Ascending aorta (tissue), 2 donors: ENCODE results near the gene ZNF227. TPM values are rescaled to one million over a fixed set of nuclear protein-coding genes. Genes with fewer than 3 reads are reported as not detected.

ENCODE experiments used
- DNase-seq, 2 donors: peaks; one replicate each; pipeline ENCODE4 v3.0.0-alpha.2; 2019; ENCODE audit warnings: low spot score in 2 of 2
- H3K27ac ChIP-seq, 2 donors: fragments of 200-600 bp; sonication (generic); one replicate each; pipeline ENCODE4 v1.5.1; 2016 to 2017; ENCODE audit warnings: mild to moderate bottlenecking in 1 of 2
- H3K27me3 ChIP-seq: fragments of 200-600 bp; sonication (generic); one replicate; pipeline ENCODE4 v1.5.1; 2017
- H3K36me3 ChIP-seq, 2 donors: fragments of 200-600 bp; sonication (generic); one replicate each; pipeline ENCODE4 v1.5.1; 2016
- H3K4me1 ChIP-seq, 2 donors: fragments of 200-600 bp; sonication (generic); one replicate each; pipeline ENCODE4 v1.5.1; 2016 to 2017; ENCODE audit warnings: mild to moderate bottlenecking in 1 of 2
- H3K4me3 ChIP-seq, 2 donors: fragments of 200-600 bp; sonication (generic); one replicate each; pipeline ENCODE4 v1.5.1; 2016 to 2017; ENCODE audit warnings: mild to moderate bottlenecking in 1 of 2
- H3K9me3 ChIP-seq, 2 donors: fragments of 200-600 bp; sonication (generic); one replicate each; pipeline ENCODE4 v1.5.1; 2016
- CTCF ChIP-seq, 3 experiments: fragments of 200-600 bp in 2 of 3; fragments of 450-650 bp in 1 of 3; sonication (generic) in 2 of 3; IDR thresholded peaks; one replicate each; pipeline ENCODE4 v1.5.1; 2016 to 2019; ENCODE audit warnings: antibody characterized with exemption in 3 of 3, mild to moderate bottlenecking in 1 of 3, moderate library complexity in 1 of 3
- intact Hi-C: fragments of 100-400 bp; cut with DNase I; formaldehyde crosslinking; loops from one replicate; pipeline ENCODE4 v1.15.1; 2023
- total RNA-seq: library from RNA; depleted of rRNA; stranded (reverse); fragments of >200 nt; gene quantifications from one replicate; pipeline ENCODE4 v1.1.0, GENCODE V29; 2016

Gene ZNF227
- total RNA-seq, 1 donor from 2014 or later = 7.1 TPM

GRCh38 chr19:44176590-44176989, 35.7 kb upstream of the ZNF227 start:
- Histone ChIP-seq H3K9me3 (peaks cover 92 to 100% of the 10 kb centered on the region in 2 donors), H3K4me3 (no peak overlapping the region)

GRCh38 chr19:44180968-44181367, 31.4 kb upstream of the ZNF227 start:
- no peak overlapping the region for H3K27ac ChIP-seq
- TF ChIP-seq CTCF (IDR thresholded peaks at IDR 0.05) = no peak
- peaks cover 8 to 15% of the 10 kb centered on the region in 2 donors for H3K36me3 ChIP-seq
- intact Hi-C loops = no loop called here
- no peaks in the 10 kb centered on the region for H3K27me3 ChIP-seq
- H3K9me3 ChIP-seq = peaks cover 83 to 100% of the 10 kb centered on the region in 2 donors
- H3K4me1 ChIP-seq = no peaks in the 10 kb centered on the region
- DNase-seq = no peak
- H3K4me3 ChIP-seq = no peak overlapping the region

More at GRCh38 chr19:44176590-44176989, 35.7 kb upstream of the ZNF227 start:
- no peak overlapping the region for H3K27ac ChIP-seq
- no peak for TF ChIP-seq CTCF (IDR thresholded peaks at IDR 0.05)
- peaks cover 52 to 58% of the 10 kb centered on the region in 2 donors for H3K36me3 ChIP-seq
- no peaks in the 10 kb centered on the region for H3K4me1 ChIP-seq
- intact Hi-C loops = no loop called here
- H3K27me3 ChIP-seq = no peaks in the 10 kb centered on the region
- DNase-seq = no peak

DNA sequence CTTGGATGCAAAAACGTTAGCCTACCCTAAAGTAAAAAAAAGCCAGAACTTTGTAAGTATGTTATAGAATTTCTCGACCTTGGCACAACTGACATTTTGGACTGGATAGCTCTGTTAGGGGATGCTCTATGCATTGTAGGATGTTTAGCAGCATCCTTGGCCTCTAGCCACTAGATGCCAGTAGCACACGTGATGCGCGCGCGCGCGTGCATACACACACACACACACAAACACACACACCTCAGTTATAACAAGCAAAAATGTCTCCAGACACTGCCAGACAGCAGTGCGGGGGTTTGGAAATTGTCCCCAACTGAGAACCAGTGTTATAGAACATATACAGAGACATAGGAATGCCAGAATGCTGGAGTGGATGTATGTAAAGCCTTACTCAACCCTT, 30.2 kb upstream of the ZNF227 start:
- intact Hi-C loops = no loop called here

DNA sequence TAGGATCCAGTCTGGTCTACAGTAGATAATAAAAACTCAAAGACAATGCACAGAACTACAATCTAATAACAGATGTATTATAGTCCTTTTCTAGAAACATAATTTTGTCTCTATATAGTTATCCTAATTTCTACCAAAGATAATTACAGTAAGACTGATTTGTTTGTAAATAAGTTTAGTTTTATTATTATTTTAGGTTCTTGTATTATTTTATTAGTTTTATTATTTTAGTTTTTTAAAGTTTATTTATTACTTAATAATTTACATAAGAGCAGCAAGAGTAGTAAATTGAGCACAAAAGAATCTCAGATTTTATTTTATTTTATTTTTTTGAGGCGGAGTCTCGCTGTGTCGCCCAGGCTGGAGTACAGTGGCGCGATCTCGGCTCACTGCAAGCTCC, 22.3 kb upstream of the ZNF227 start:
- Histone ChIP-seq H3K4me3 (no peak overlapping the region), H3K36me3 (no peaks in the 10 kb centered on the region), H3K4me1 (no peaks in the 10 kb centered on the region), H3K27me3 (no peaks in the 10 kb centered on the region), H3K27ac (no peak overlapping the region), H3K9me3 (peaks cover 30 to 94% of the 10 kb centered on the region in 2 donors)
- no peak for TF ChIP-seq CTCF (IDR thresholded peaks at IDR 0.05)
- intact Hi-C loops = no loop called here
- no peak for DNase-seq

More for the DNA sequence above, 30.2 kb upstream of the ZNF227 start:
- Histone ChIP-seq H3K36me3 (peaks cover 0 to 3% of the 10 kb centered on the region in 2 donors), H3K27ac (no peak overlapping the region), H3K9me3 (peaks cover 82 to 99% of the 10 kb centered on the region in 2 donors), H3K4me1 (no peaks in the 10 kb centered on the region), H3K27me3 (no peaks in the 10 kb centered on the region), H3K4me3 (no peak overlapping the region)
- no peak for TF ChIP-seq CTCF (IDR thresholded peaks at IDR 0.05)
- DNase-seq = no peak

- DNase-seq = no peak
- H3K36me3 ChIP-seq = no peaks in the 10 kb centered on the region
- H3K27me3 ChIP-seq = no peaks in the 10 kb centered on the region
- H3K9me3 ChIP-seq = peaks cover 18 to 88% of the 10 kb centered on the region in 2 donors
- no peak for TF ChIP-seq CTCF (IDR thresholded peaks at IDR 0.05)
- H3K27ac ChIP-seq = no peak overlapping the region
- no peak overlapping the region for H3K4me3 ChIP-seq
- no peaks in the 10 kb centered on the region for H3K4me1 ChIP-seq
- intact Hi-C loops = no loop called here
These were observed 20.2 kb upstream of the ZNF227 start for GRCh38 chr19:44192127-44192526.

DNA sequence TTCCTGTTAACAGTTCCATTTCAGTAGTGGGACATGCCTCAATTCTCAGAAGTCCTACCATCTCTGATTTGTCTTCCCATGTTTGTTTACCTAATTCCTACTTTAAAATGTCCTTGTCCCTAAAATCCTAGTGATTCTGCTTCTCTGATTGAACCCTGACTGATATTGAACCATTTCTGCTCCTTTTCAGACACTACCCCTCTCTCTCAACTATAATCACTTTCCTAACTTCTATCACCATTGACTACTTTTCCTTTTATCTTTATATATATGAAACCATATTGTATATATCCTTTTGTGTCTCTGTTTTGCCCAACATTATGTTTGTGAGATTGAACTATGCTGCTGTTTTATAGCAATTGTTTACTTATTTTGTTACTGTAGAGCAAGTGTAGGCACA, 15.6 kb upstream of the ZNF227 start:
- DNase-seq = no peak
- intact Hi-C loops = no loop called here
- H3K36me3 ChIP-seq = no peaks in the 10 kb centered on the region
- H3K4me3 ChIP-seq = no peak overlapping the region
- H3K27me3 ChIP-seq = no peaks in the 10 kb centered on the region
- H3K27ac ChIP-seq = no peak overlapping the region
- no peak for TF ChIP-seq CTCF (IDR thresholded peaks at IDR 0.05)
- H3K9me3 ChIP-seq = peaks cover 13 to 76% of the 10 kb centered on the region in 2 donors
- no peaks in the 10 kb centered on the region for H3K4me1 ChIP-seq
